HCT116 (cell line): ENCODE results near the gene RAC2. TPM values are rescaled to one million over a fixed set of nuclear protein-coding genes. Genes with fewer than 3 reads are reported as not detected.

ENCODE experiments used
- ATAC-seq: fragments of 200-7000 bp; cut with Tn5 transposase; 2 replicates; pipeline ENCODE4 v1.9.1; 2020; ENCODE audit warnings: mild to moderate bottlenecking, moderate library complexity
- BruUV-seq: library from RNA; stranded (reverse); fragments of 400-500 nt; replicated peaks from 2 replicates; lab custom pipeline; 2021; lab: Mats Ljungman, UMichigan
- CTCF ChIA-PET: fragments of 300-600 bp; sonication (Branson Sonifier 250); formaldehyde crosslinking; loops from one replicate; lab custom pipeline; 2021; ENCODE audit warnings: antibody characterized with exemption; lab: Charles Lee
- POLR2A ChIA-PET: fragments of 300-600, 350-600 bp; sonication (Branson Sonifier 250); formaldehyde crosslinking; loops from one replicate; lab custom pipeline; 2021; ENCODE audit warnings: antibody characterized with exemption; lab: Charles Lee
- RAD21 ChIA-PET, 2 experiments: fragments of 300-600 bp; sonication (Branson Sonifier 250); formaldehyde crosslinking; loops; one replicate each; lab custom pipeline; 2023; ENCODE audit warnings: low total read pairs in 2 of 2; ENCODE audit not compliant: uncharacterized antibody in 2 of 2, unreplicated experiment in 2 of 2, low non-redundant PET in 1 of 2; lab: Charles Lee
- DNase-seq: peaks from one replicate; pipeline ENCODE4 v3.0.0-alpha.2; 2010; ENCODE audit warnings: low read depth, low spot score
- H2AFZ ChIP-seq: fragments of 200-600 bp; shearing (Covaris generic), sonication (generic); 2 replicates; pipeline ENCODE4 v1.6.1; 2017; ENCODE audit warnings: low read depth, mixed run types, mixed read lengths, antibody characterized with exemption, low read length; ENCODE audit not compliant: poor library complexity, severe bottlenecking
- H3K27ac ChIP-seq: 2 replicates; pipeline ENCODE4 v1.5.1; 2012; ENCODE audit warnings: low read depth, low read length
- H3K27me3 ChIP-seq: fragments of 200-600 bp; sonication (generic); 2 replicates; pipeline ENCODE4 v1.6.1; 2016; ENCODE audit warnings: mixed run types, low read length, mixed read lengths; ENCODE audit not compliant: insufficient read depth
- H3K36me3 ChIP-seq, 2 experiments: fragments of 200-500 bp in 1 of 2; fragments of 200-600 bp in 1 of 2; sonication (Bioruptor generic) in 1 of 2; sonication (generic) in 1 of 2; 2 replicates each; pipeline versions ENCODE4 v1.5.1 to v1.6.1; 2014 to 2016; ENCODE audit warnings: low read length in 2 of 2, inconsistent platforms in 1 of 2, mixed read lengths in 1 of 2, mixed run types in 1 of 2; ENCODE audit not compliant: insufficient read depth in 2 of 2, control insufficient read depth in 1 of 2
- H3K4me1 ChIP-seq, 2 experiments: fragments of 200-600 bp in 1 of 2; sonication (generic) in 1 of 2; 2 replicates each; pipeline versions ENCODE4 v1.5.1 to v1.6.1; 2012 to 2017; ENCODE audit warnings: low read length in 2 of 2, inconsistent platforms in 1 of 2, mild to moderate bottlenecking in 1 of 2, mixed read lengths in 1 of 2, mixed run types in 1 of 2, moderate library complexity in 1 of 2; ENCODE audit not compliant: insufficient read depth in 2 of 2, control insufficient read depth in 1 of 2
- H3K4me2 ChIP-seq: fragments of 200-600 bp; sonication (generic); 2 replicates; pipeline ENCODE4 v1.6.1; 2017; ENCODE audit warnings: mixed run types, low read length, mixed read lengths
- H3K4me3 ChIP-seq, 2 experiments: fragments of 200-600 bp in 1 of 2; sonication (generic) in 1 of 2; replicated peaks in 1 of 2; 2 replicates each; pipeline ENCODE4 v1.5.1; 2011 to 2016; ENCODE audit warnings: low read length in 2 of 2, control low read depth in 1 of 2, low read depth in 1 of 2, mild to moderate bottlenecking in 1 of 2, mixed read lengths in 1 of 2, mixed run types in 1 of 2
- H3K79me2 ChIP-seq: fragments of 200-600 bp; sonication (generic); 2 replicates; pipeline ENCODE4 v1.6.1; 2017; ENCODE audit warnings: mild to moderate bottlenecking, mixed run types, low read length, moderate library complexity, mixed read lengths; ENCODE audit not compliant: insufficient read depth
- H3K9ac ChIP-seq: fragments of 200-600 bp; sonication (generic); 2 replicates; pipeline ENCODE4 v1.6.1; 2016; ENCODE audit warnings: low read length, mixed read lengths
- H3K9me2 ChIP-seq: fragments of 200-600 bp; sonication (generic), shearing (Covaris generic); 2 replicates; pipeline ENCODE4 v1.6.1; 2017; ENCODE audit warnings: mixed run types, mild to moderate bottlenecking, moderate library complexity; ENCODE audit not compliant: insufficient read depth
- H3K9me3 ChIP-seq, 2 experiments: fragments of 200-500 bp in 1 of 2; fragments of 200-600 bp in 1 of 2; sonication (Bioruptor generic) in 1 of 2; sonication (generic) in 1 of 2; 2 replicates each; pipeline ENCODE4 v1.6.1; 2014 to 2017; ENCODE audit warnings: low read length in 2 of 2, mixed read lengths in 2 of 2, inconsistent platforms in 1 of 2, low read depth in 1 of 2, mild to moderate bottlenecking in 1 of 2, mixed run types in 1 of 2, moderate library complexity in 1 of 2; ENCODE audit not compliant: control insufficient read depth in 1 of 2, insufficient read depth in 1 of 2
- H4K20me1 ChIP-seq: fragments of 200-600 bp; sonication (generic), shearing (Covaris generic); 2 replicates; pipeline ENCODE4 v1.6.1; 2017; ENCODE audit warnings: mixed run types, mild to moderate bottlenecking, moderate library complexity; ENCODE audit not compliant: insufficient read depth
- CBX3 ChIP-seq: IDR thresholded peaks from 2 replicates; pipeline ENCODE4 v1.6.1; 2012; ENCODE audit warnings: low read depth
- EGR1 ChIP-seq: IDR thresholded peaks from 2 replicates; pipeline ENCODE4 v1.6.1; 2012; ENCODE audit warnings: low read depth
- ELF1 ChIP-seq: IDR thresholded peaks from 2 replicates; pipeline ENCODE4 v1.6.1; 2012; ENCODE audit warnings: low read depth, borderline replicate concordance
- FOSL1 ChIP-seq: IDR thresholded peaks from 2 replicates; pipeline ENCODE4 v1.6.1; 2012; ENCODE audit warnings: low read depth
- JUND ChIP-seq: IDR thresholded peaks from 2 replicates; pipeline ENCODE4 v1.6.1; 2012
- POLR2A ChIP-seq: IDR thresholded peaks from 2 replicates; pipeline ENCODE4 v1.7.0; 2011; ENCODE audit warnings: borderline replicate concordance; ENCODE audit not compliant: insufficient read depth, insufficient read length; ENCODE audit errors: extremely low read depth
- POLR2AphosphoS5 ChIP-seq: IDR thresholded peaks from 2 replicates; pipeline ENCODE4 v1.6.1; 2011; ENCODE audit warnings: mild to moderate bottlenecking, low read depth, low read length, moderate library complexity
- RAD21 ChIP-seq: IDR thresholded peaks from 2 replicates; pipeline ENCODE4 v1.6.1; 2012; ENCODE audit warnings: low read depth, mild to moderate bottlenecking
- REST ChIP-seq: IDR thresholded peaks from 2 replicates; pipeline ENCODE4 v1.6.1; 2012; ENCODE audit warnings: low read depth
- ZFX ChIP-seq: fragments of 450-650 bp; IDR thresholded peaks from 2 replicates; pipeline ENCODE4 v1.6.1; 2017
- ZNF274 ChIP-seq: fragments of 200-500 bp; sonication (Bioruptor generic); IDR thresholded peaks from 2 replicates; pipeline ENCODE4 v1.6.1; 2014; ENCODE audit warnings: mild to moderate bottlenecking, low read depth, low read length, inconsistent platforms
- intact Hi-C: fragments of 100-400 bp; cut with micrococcal nuclease; formaldehyde crosslinking; loops from 2 replicates; pipeline ENCODE4 v1.10.0; 2022
- total RNA-seq: library from RNA; stranded (reverse); gene quantifications from one replicate; pipeline ENCODE4 v1.2.1, GENCODE V29; 2021; ENCODE audit not compliant: unreplicated experiment
- TF ChIP-seq, protein P1 (sequence below): IDR thresholded peaks from 2 replicates; pipeline ENCODE4 v1.6.1; 2012
- TF ChIP-seq, protein P2 (sequence below): IDR thresholded peaks from 2 replicates; pipeline ENCODE4 v1.6.1; 2011; ENCODE audit warnings: mild to moderate bottlenecking, low read length, moderate library complexity; ENCODE audit not compliant: insufficient replicate concordance; ENCODE audit errors: extremely low read depth

Gene RAC2
- total RNA-seq, 1 experiment from 2014 or later: 62.0 TPM

DNA sequence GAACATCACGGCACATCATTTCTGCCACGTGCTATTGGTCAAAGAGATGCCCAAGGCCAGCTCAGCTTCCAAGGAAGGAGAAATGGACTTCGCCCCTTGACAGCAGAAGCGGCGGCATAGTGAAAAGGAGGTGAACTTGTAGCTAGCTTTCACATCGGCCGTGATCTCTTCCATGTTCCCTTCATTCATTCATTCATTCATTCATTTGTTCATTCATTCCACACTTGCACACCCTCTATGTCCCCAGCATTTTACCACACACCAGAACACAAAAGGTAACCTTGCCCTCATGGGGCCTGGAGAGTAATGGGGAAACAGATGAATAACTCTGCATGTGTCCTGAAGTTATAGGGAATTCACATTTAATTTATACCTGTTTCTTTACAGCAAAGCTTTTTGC is 37.1 kb upstream of the RAC2 start:
- H3K4me3 ChIP-seq: no peak overlapping the region
- H3K4me2 ChIP-seq: no peak overlapping the region
- H4K20me1 ChIP-seq: no peaks in the 10 kb centered on the region
- CTCF ChIA-PET: no interaction called here
- no peak for ATAC-seq
- intact Hi-C loops: no loop called here
- H3K27me3 ChIP-seq: no peaks in the 10 kb centered on the region
- TF ChIP-seq ZFX (no peak), RAD21 (no peak), JUND (no peak), EGR1 (no peak), ELF1 (no peak), CBX3 (no peak), REST (no peak), POLR2AphosphoS5 (no peak), ZNF274 (no peak), POLR2A (no peak), FOSL1 (no peak)
- TF ChIP-seq, protein P1, sequence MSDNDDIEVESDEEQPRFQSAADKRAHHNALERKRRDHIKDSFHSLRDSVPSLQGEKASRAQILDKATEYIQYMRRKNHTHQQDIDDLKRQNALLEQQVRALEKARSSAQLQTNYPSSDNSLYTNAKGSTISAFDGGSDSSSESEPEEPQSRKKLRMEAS: no peak
- TF ChIP-seq, protein P2, sequence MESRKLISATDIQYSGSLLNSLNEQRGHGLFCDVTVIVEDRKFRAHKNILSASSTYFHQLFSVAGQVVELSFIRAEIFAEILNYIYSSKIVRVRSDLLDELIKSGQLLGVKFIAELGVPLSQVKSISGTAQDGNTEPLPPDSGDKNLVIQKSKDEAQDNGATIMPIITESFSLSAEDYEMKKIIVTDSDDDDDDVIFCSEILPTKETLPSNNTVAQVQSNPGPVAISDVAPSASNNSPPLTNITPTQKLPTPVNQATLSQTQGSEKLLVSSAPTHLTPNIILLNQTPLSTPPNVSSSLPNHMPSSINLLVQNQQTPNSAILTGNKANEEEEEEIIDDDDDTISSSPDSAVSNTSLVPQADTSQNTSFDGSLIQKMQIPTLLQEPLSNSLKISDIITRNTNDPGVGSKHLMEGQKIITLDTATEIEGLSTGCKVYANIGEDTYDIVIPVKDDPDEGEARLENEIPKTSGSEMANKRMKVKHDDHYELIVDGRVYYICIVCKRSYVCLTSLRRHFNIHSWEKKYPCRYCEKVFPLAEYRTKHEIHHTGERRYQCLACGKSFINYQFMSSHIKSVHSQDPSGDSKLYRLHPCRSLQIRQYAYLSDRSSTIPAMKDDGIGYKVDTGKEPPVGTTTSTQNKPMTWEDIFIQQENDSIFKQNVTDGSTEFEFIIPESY: no peak
- H3K9me3 ChIP-seq: peaks cover 0 to 5% of the 10 kb centered on the region in 2 experiments; a peak in 1 of 4 replicates
- H3K27ac ChIP-seq: no peak overlapping the region
- H3K9ac ChIP-seq: no peak overlapping the region
- H3K4me1 ChIP-seq: peaks cover 19 to 36% of the 10 kb centered on the region in 2 experiments
- H3K36me3 ChIP-seq: no peaks in the 10 kb centered on the region
- RAD21 ChIA-PET: no interaction called here
- H2AFZ ChIP-seq: no peak overlapping the region
- POLR2A ChIA-PET: no interaction called here
- H3K9me2 ChIP-seq: no peaks in the 10 kb centered on the region
- no peak for DNase-seq
- no TSS peak for BruUV-seq
- H3K79me2 ChIP-seq: no peaks in the 10 kb centered on the region
